WTC11 (cell line): ENCODE results near the gene TMEFF1. TPM values are rescaled to one million over a fixed set of nuclear protein-coding genes. Genes with fewer than 3 reads are reported as not detected.

Experiments
- ATAC-seq: fragments of 200-7000 bp; cut with Tn5 transposase; 2 replicates; pipeline ENCODE4 v1.10.0; 2021; ENCODE audit warnings: mild to moderate bottlenecking, moderate library complexity
- CTCF ChIA-PET: fragments of 300-600 bp; sonication (Branson Sonifier 250); formaldehyde crosslinking; loops from one replicate; lab custom pipeline; 2021; ENCODE audit warnings: antibody characterized with exemption; lab: Charles Lee
- POLR2A ChIA-PET: fragments of 350-600 bp; sonication (Branson Sonifier 250); formaldehyde crosslinking; loops from one replicate; lab custom pipeline; 2021; ENCODE audit warnings: antibody characterized with exemption; lab: Charles Lee
- DNase-seq: peaks from one replicate; pipeline ENCODE4 v3.0.0; 2021; ENCODE audit warnings: low spot score
- H3K27ac Mint-ChIP-seq: 2 replicates; pipeline ENCODE4 v1.8.0; 2021; ENCODE audit warnings: mixed read lengths
- H3K27me3 Mint-ChIP-seq: 2 replicates; pipeline ENCODE4 v1.8.0; 2021; ENCODE audit warnings: low read depth, mild to moderate bottlenecking, moderate library complexity, mixed read lengths
- H3K36me3 Mint-ChIP-seq: 2 replicates; pipeline ENCODE4 v1.8.0; 2021; ENCODE audit warnings: mixed read lengths
- H3K4me1 Mint-ChIP-seq: 2 replicates; pipeline ENCODE4 v1.8.0; 2022; ENCODE audit warnings: mixed read lengths
- H3K4me3 Mint-ChIP-seq: 2 replicates; pipeline ENCODE4 v1.8.0; 2021; ENCODE audit warnings: mild to moderate bottlenecking, moderate library complexity, mixed read lengths
- H3K9me3 Mint-ChIP-seq: 2 replicates; pipeline ENCODE4 v1.8.0; 2021; ENCODE audit warnings: mixed read lengths
- CREM ChIP-seq: sonication (generic); formaldehyde crosslinking; IDR thresholded peaks from 2 replicates; pipeline ENCODE4 v1.8.1; 2022; ENCODE audit warnings: mild to moderate bottlenecking, missing genetic modification reagents, moderate library complexity
- ETV6 ChIP-seq: sonication (generic); formaldehyde crosslinking; IDR thresholded peaks from 2 replicates; pipeline ENCODE4 v1.8.1; 2022; ENCODE audit warnings: mild to moderate bottlenecking, missing genetic modification reagents
- JAZF1 ChIP-seq: fragments of 250-450 bp; sonication (Bioruptor Pico); IDR thresholded peaks from 2 replicates; pipeline ENCODE4 v1.9.0; 2021; ENCODE audit warnings: moderate library complexity, mild to moderate bottlenecking, inconsistent platforms
- NFE2L1 ChIP-seq: sonication (generic); formaldehyde crosslinking; IDR thresholded peaks from 2 replicates; pipeline ENCODE4 v1.8.1; 2023; ENCODE audit warnings: missing genetic modification reagents
- NR1H2 ChIP-seq: sonication (generic); formaldehyde crosslinking; IDR thresholded peaks from 2 replicates; pipeline ENCODE4 v1.9.0; 2021; ENCODE audit warnings: mild to moderate bottlenecking, moderate library complexity, missing genetic modification reagents
- PRRX2 ChIP-seq: fragments of 250-450 bp; sonication (Bioruptor Pico); IDR thresholded peaks from 2 replicates; pipeline ENCODE4 v1.8.0; 2021; ENCODE audit warnings: mild to moderate bottlenecking
- SOX15 ChIP-seq: fragments of 250-450 bp; sonication (Bioruptor Pico); IDR thresholded peaks from 2 replicates; pipeline ENCODE4 v1.9.0; 2021; ENCODE audit warnings: mild to moderate bottlenecking
- TCF7 ChIP-seq: sonication (generic); formaldehyde crosslinking; IDR thresholded peaks from 2 replicates; pipeline ENCODE4 v1.8.0; 2022; ENCODE audit warnings: mild to moderate bottlenecking, low read depth, missing genetic modification reagents, moderate library complexity
- TP53 ChIP-seq: sonication (generic); formaldehyde crosslinking; IDR thresholded peaks from 2 replicates; pipeline ENCODE4 v1.8.1; 2023; ENCODE audit warnings: mild to moderate bottlenecking, missing genetic modification reagents
- ZBTB21 ChIP-seq: sonication (generic); formaldehyde crosslinking; IDR thresholded peaks from 2 replicates; pipeline ENCODE4 v1.8.1; 2023; ENCODE audit warnings: mild to moderate bottlenecking, missing genetic modification reagents, borderline replicate concordance
- ZNF423 ChIP-seq: fragments of 250-450 bp; sonication (Bioruptor Pico); IDR thresholded peaks from 2 replicates; pipeline ENCODE4 v2.1.2; 2022; ENCODE audit warnings: mild to moderate bottlenecking, moderate library complexity
- ZNF671 ChIP-seq: fragments of 250-450 bp; sonication (Bioruptor Pico); IDR thresholded peaks from 2 replicates; pipeline ENCODE4 v1.8.0; 2021; ENCODE audit warnings: mild to moderate bottlenecking
- total RNA-seq: library from RNA; stranded (reverse); gene quantifications from 3 replicates; pipeline ENCODE4 v1.2.3, GENCODE V29; 2021
- TF ChIP-seq, protein P1 (sequence below): sonication (generic); formaldehyde crosslinking; IDR thresholded peaks from 2 replicates; pipeline ENCODE4 v1.8.1; 2022; ENCODE audit warnings: mild to moderate bottlenecking, moderate library complexity, missing genetic modification reagents
- TF ChIP-seq, protein P2 (sequence below): sonication (generic); formaldehyde crosslinking; conservative IDR thresholded peaks from 2 replicates; pipeline ENCODE4 v1.8.1; 2022; ENCODE audit warnings: mild to moderate bottlenecking, missing genetic modification reagents
- TF ChIP-seq, protein P3 (sequence below): sonication (generic); formaldehyde crosslinking; IDR thresholded peaks from 2 replicates; pipeline ENCODE4 v1.8.1; 2023; ENCODE audit warnings: mild to moderate bottlenecking, missing genetic modification reagents
- TF ChIP-seq, protein P4 (sequence below): sonication (generic); formaldehyde crosslinking; IDR thresholded peaks from 2 replicates; pipeline ENCODE4 v1.8.1; 2022; ENCODE audit warnings: low read depth, missing genetic modification reagents, borderline replicate concordance
- TF ChIP-seq, protein P5 (sequence below): sonication (generic); formaldehyde crosslinking; IDR thresholded peaks from 2 replicates; pipeline ENCODE4 v1.8.0; 2023; ENCODE audit warnings: missing genetic modification reagents, mild to moderate bottlenecking, borderline replicate concordance

The TMEFF1 gene
- total RNA-seq, 1 experiment from 2014 or later: 62.7 TPM

DNA sequence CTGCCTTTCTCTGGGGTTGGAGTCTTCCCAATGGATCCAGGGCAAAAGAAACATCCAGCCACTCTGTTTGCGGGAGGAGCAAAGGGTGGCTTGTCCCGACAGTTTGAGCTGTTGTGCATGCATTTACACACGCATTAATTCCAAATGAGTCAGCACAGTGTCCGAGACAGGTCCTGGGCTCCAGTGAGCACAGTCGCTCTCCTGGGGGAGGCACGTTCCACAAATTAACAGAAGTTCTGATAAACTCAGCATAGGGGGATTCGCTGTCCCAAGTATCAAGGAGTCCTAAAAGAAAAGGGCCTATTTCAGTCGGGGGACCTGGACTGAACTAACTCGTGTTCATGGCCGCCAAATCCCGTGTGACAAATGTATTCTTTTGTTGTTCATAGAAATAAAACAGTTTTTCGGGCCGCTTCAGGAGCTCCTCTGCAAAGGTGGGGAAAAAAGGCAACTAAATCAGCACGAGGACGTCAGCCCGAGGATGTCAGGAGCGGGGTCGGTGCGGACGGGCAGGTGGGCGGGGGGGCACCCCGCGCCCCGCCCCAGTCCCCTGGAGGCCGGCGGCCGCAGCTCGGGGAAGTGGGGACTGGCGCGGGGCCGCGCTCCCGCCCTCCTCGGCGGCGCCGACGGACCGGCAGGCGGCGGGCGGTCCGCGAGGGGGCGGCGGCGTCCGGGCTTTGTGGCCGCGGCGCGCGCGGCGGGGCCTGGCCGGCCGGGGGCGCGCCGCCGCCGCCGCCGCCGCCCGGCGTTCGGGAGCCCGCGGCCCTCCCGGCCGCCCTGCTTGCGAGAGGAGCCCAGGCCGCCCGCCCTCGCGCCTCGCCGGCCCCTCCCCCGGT lies 46.2 kb upstream of the TMEFF1 start, which contains the start of gene MSANTD3 (continued):
- TF ChIP-seq NFE2L1 (CRISPR knock-in tag) (0 out of 2 replicates have a peak, but pooled peaks have one; percentile 31), CREM (CRISPR knock-in tag) (0 out of 2 replicates have a peak, but pooled peaks have one; percentile 56), TCF7 (no peak), ETV6 (no peak; the same call in 1 of the 2 replicates), SOX15 (CRISPR knock-in tag) (no peak), NR1H2 (no peak), ZNF423 (CRISPR knock-in tag) (no peak), TP53 (no peak), PRRX2 (CRISPR knock-in tag) (no peak)
- TF ChIP-seq, protein P1, sequence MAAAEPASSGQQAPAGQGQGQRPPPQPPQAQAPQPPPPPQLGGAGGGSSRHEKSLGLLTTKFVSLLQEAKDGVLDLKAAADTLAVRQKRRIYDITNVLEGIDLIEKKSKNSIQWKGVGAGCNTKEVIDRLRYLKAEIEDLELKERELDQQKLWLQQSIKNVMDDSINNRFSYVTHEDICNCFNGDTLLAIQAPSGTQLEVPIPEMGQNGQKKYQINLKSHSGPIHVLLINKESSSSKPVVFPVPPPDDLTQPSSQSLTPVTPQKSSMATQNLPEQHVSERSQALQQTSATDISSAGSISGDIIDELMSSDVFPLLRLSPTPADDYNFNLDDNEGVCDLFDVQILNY (CRISPR knock-in tag): no peak
- TF ChIP-seq, protein P2, sequence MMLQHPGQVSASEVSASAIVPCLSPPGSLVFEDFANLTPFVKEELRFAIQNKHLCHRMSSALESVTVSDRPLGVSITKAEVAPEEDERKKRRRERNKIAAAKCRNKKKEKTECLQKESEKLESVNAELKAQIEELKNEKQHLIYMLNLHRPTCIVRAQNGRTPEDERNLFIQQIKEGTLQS (CRISPR knock-in tag): no peak
- TF ChIP-seq, protein P3, sequence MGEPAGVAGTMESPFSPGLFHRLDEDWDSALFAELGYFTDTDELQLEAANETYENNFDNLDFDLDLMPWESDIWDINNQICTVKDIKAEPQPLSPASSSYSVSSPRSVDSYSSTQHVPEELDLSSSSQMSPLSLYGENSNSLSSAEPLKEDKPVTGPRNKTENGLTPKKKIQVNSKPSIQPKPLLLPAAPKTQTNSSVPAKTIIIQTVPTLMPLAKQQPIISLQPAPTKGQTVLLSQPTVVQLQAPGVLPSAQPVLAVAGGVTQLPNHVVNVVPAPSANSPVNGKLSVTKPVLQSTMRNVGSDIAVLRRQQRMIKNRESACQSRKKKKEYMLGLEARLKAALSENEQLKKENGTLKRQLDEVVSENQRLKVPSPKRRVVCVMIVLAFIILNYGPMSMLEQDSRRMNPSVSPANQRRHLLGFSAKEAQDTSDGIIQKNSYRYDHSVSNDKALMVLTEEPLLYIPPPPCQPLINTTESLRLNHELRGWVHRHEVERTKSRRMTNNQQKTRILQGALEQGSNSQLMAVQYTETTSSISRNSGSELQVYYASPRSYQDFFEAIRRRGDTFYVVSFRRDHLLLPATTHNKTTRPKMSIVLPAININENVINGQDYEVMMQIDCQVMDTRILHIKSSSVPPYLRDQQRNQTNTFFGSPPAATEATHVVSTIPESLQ: no peak
- TF ChIP-seq, all 79 proteins: peak for 3

DNA sequence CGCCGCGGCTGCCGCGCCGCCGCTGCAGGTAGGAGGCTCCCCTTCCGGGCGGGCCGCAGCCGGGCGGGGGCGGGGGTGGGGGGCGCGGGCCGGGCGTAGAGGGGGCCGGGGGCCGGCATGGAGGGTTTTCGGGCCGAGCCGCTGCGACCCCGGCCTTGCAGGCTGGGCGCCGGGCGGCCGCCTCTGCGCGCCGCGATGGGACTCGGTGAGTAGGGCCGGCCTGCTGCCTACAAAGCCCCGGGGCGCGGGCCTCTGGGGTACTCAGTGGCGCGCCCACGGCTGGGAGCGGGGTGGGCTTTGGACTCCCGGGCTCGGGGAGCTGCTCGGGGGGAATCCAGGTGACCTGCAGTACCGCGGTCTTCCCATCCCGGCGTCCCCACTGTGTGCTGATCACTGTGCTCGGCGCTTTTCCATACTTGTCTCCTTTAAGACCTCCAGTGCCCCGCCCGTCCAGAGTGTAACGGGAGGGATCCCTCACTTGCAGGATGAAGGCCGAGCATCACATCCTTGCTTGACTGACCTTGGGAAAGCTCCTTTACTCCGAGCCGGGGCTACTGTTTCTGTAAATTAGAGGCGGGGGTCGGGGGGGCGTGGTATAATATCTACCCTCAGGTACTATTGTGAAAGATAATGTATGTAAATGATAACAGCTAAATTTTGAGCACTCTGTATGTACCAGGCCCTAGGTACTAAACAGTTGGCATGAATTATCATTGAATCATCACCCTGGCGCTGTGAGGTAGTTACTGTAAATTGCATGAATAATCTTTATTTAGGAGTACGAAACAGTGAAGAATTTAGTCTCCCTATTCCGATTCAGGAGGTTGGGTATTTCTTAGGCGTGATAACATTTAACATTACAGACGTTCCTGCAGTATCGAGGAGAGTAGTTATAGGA lies 45.3 kb upstream of the TMEFF1 start:
- Mint-ChIP-seq H3K9me3 (no peaks in the 10 kb centered on the region), H3K4me3 (peak overlapping the region; percentile 80), H3K36me3 (0 out of 2 replicates have a peak, but pooled peaks cover 2% of the 10 kb centered on the region), H3K27me3 (no peaks in the 10 kb centered on the region), H3K27ac (peak overlapping the region; percentile 22; the same call in 1 of the 2 replicates), H3K4me1 (peaks cover 28% of the 10 kb centered on the region)
- ChIA-PET CTCF (no interaction called here), POLR2A (interaction anchor here (0.6 kb wide), 1 partner anchor 67 kb away, joined by 3 read pairs; no protein-coding TSS in a partner anchor)
- TF ChIP-seq, protein P4, sequence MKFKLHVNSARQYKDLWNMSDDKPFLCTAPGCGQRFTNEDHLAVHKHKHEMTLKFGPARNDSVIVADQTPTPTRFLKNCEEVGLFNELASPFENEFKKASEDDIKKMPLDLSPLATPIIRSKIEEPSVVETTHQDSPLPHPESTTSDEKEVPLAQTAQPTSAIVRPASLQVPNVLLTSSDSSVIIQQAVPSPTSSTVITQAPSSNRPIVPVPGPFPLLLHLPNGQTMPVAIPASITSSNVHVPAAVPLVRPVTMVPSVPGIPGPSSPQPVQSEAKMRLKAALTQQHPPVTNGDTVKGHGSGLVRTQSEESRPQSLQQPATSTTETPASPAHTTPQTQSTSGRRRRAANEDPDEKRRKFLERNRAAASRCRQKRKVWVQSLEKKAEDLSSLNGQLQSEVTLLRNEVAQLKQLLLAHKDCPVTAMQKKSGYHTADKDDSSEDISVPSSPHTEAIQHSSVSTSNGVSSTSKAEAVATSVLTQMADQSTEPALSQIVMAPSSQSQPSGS: no peak
- TF ChIP-seq, protein P5, sequence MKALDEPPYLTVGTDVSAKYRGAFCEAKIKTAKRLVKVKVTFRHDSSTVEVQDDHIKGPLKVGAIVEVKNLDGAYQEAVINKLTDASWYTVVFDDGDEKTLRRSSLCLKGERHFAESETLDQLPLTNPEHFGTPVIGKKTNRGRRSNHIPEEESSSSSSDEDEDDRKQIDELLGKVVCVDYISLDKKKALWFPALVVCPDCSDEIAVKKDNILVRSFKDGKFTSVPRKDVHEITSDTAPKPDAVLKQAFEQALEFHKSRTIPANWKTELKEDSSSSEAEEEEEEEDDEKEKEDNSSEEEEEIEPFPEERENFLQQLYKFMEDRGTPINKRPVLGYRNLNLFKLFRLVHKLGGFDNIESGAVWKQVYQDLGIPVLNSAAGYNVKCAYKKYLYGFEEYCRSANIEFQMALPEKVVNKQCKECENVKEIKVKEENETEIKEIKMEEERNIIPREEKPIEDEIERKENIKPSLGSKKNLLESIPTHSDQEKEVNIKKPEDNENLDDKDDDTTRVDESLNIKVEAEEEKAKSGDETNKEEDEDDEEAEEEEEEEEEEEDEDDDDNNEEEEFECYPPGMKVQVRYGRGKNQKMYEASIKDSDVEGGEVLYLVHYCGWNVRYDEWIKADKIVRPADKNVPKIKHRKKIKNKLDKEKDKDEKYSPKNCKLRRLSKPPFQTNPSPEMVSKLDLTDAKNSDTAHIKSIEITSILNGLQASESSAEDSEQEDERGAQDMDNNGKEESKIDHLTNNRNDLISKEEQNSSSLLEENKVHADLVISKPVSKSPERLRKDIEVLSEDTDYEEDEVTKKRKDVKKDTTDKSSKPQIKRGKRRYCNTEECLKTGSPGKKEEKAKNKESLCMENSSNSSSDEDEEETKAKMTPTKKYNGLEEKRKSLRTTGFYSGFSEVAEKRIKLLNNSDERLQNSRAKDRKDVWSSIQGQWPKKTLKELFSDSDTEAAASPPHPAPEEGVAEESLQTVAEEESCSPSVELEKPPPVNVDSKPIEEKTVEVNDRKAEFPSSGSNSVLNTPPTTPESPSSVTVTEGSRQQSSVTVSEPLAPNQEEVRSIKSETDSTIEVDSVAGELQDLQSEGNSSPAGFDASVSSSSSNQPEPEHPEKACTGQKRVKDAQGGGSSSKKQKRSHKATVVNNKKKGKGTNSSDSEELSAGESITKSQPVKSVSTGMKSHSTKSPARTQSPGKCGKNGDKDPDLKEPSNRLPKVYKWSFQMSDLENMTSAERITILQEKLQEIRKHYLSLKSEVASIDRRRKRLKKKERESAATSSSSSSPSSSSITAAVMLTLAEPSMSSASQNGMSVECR (CRISPR knock-in tag): peak; percentile 43; the same call in 1 of the 2 replicates
- TF ChIP-seq ZBTB21 (no peak), ZNF671 (CRISPR knock-in tag) (no peak), JAZF1 (CRISPR knock-in tag) (no peak)
- ATAC-seq (peak; percentile 73), DNase-seq (peak; percentile 66)
